ENCODE results near the gene RNF40.

DNA sequence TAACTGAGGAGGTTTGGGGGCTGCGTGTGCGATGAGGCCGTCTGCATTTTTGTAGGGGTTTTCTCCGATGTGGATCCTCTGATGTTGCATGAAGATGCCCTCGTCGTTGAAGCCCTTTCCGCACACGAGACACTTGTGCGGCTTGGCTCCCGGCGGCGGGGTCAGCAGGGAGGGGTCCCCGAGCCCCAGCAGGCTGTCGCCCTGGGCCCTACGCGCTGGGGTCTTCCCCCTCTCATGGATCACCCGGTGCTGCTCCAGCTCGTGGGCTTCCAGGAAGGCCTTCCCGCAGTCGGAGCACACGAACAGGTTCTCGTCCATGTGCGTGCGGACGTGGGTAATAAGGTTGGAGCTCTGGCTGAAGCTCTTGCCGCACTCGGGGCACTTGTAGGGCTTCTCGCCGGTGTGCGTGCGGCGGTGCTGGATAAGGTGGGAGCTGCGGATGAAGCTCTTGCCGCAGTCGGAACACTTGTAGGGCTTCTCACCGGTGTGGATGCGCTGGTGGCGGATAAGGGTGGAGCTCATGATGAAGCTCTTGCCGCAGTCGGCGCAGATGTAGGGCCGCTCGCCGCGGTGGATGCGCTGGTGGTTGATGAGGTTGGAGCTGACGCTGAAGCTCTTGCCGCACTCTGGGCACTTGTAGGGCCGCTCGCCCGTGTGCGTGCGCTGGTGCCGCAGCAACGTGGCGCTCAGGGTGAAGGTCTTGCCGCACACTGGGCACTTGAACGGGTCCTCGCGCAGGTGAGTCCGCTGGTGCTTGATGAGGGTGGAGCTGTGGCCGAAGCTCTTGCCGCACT, 20.6 kb downstream of the RNF40 start:
- TF ChIP-seq, protein P1, sequence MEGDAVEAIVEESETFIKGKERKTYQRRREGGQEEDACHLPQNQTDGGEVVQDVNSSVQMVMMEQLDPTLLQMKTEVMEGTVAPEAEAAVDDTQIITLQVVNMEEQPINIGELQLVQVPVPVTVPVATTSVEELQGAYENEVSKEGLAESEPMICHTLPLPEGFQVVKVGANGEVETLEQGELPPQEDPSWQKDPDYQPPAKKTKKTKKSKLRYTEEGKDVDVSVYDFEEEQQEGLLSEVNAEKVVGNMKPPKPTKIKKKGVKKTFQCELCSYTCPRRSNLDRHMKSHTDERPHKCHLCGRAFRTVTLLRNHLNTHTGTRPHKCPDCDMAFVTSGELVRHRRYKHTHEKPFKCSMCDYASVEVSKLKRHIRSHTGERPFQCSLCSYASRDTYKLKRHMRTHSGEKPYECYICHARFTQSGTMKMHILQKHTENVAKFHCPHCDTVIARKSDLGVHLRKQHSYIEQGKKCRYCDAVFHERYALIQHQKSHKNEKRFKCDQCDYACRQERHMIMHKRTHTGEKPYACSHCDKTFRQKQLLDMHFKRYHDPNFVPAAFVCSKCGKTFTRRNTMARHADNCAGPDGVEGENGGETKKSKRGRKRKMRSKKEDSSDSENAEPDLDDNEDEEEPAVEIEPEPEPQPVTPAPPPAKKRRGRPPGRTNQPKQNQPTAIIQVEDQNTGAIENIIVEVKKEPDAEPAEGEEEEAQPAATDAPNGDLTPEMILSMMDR (IDR thresholded peaks at IDR 0.05 in 8 of 11, conservative IDR thresholded peaks at IDR 0.05 in 3 of 11) = no peak
- TF ChIP-seq POLR2A (IDR thresholded peaks at IDR 0.05) (no peak), POLR2AphosphoS5 (IDR thresholded peaks at IDR 0.05) (peak in 1 of 3 donors; percentile 22)
